Activated T-helper 17 cell treated with anti-CD3 and anti-CD28 coated beads, Interleukin-2, amount 50 U/mL, for 72 hours (primary cell): ENCODE measurements around the gene PRKRA. TPM values are rescaled to one million over a fixed set of nuclear protein-coding genes. Genes with fewer than 3 reads are reported as not detected.
"Not testable (repeated sequence)": the region's sequence is repeated elsewhere in the genome, so short reads cannot be mapped to it uniquely, and the experiment has no call there.

Source experiments
- ATAC-seq: fragments of 150-1000 bp; cut with Tn5 transposase; replicated peaks from 2 replicates; pipeline ENCODE4 v1.10.0; 2021; ENCODE audit warnings: mild to moderate bottlenecking, moderate library complexity
- H3K27ac Mint-ChIP-seq: one replicate; pipeline ENCODE4 v1.8.0; 2022; ENCODE audit warnings: mixed read lengths
- H3K27me3 Mint-ChIP-seq: one replicate; pipeline ENCODE4 v1.8.0; 2022; ENCODE audit warnings: mixed read lengths
- H3K36me3 Mint-ChIP-seq: one replicate; pipeline ENCODE4 v1.8.0; 2022; ENCODE audit warnings: low read depth, mild to moderate bottlenecking, mixed read lengths
- H3K4me1 Mint-ChIP-seq: one replicate; pipeline ENCODE4 v1.8.0; 2022; ENCODE audit warnings: mixed read lengths
- H3K4me3 Mint-ChIP-seq: one replicate; pipeline ENCODE4 v1.8.0; 2022; ENCODE audit warnings: mild to moderate bottlenecking, mixed read lengths
- H3K9me3 Mint-ChIP-seq: one replicate; pipeline ENCODE4 v1.8.0; 2022; ENCODE audit warnings: mixed read lengths
- total RNA-seq, 2 donors: library from RNA; stranded (reverse); gene quantifications; one replicate each; pipeline ENCODE4 v1.2.3, GENCODE V29; 2022

Gene PRKRA
- total RNA-seq, 2 donors from 2014 or later: 61.3 to 67.6 TPM

DNA sequence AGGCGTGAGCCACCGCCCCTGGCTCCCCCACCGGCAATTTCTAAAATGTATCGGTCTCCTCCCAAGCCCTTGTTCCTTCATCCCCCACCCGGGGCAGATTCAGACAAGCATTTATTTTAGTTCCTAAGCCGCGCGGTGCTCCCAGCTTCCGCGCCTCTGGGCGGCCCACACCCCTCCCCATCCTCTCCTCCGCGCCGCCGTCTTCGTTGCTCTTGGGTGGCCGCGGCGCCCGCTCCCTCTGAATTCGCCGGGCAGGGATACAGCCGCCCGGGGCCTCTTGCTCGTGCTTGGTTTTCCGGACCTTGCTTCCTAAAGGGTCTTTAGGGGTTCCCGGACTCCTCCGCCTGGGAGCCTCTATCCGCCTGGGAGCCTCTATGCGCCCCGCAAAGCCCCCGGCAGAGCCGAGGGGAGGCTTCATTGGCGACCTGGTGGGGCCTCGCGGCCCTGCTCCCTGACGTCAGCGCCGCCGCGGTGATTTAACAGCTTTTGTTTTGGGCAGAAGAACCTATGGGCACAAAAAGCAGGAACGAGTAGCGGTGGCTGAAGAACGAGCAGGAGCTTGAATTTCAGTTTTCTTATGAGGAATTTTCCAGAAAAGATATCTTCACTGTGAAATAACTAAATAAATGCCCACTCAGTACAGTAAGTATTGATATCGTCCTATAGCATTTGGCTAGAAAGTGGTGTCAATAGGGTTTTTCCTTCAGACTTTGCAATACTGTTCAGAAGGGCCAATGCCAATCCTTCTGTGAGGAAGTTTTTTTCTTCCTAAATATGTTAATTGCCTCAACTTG is 37.3 kb downstream of the PRKRA start:
- Mint-ChIP-seq H3K9me3 (no peaks in the 10 kb centered on the region), H3K4me1 (peaks cover 10% of the 10 kb centered on the region), H3K27ac (peak overlapping the region; percentile 95), H3K36me3 (no peaks in the 10 kb centered on the region), H3K4me3 (peak overlapping the region; percentile 91), H3K27me3 (no peaks in the 10 kb centered on the region)
- peak; percentile 85 for ATAC-seq

DNA sequence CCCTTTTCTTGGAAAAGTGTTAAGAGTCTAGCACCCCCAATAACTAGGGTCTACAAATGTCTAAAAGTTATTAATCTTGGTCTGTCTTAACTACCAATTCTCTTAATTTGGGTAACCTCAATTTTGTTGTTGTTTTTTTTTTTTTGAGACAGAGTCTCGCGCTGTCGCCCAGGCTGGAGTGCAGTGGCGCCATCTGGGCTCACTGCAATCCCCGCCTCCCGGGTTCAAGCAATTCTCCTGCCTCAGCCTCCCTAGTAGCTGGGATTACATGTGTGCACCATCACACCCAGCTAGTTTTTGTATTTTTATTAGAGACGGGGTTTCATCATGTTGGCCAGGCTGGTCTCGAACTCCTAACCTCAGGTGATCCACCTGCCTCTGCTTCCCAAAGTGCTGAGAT is 38.5 kb downstream of the PRKRA start:
- ATAC-seq, H3K27me3 Mint-ChIP-seq, H3K9me3 Mint-ChIP-seq, H3K36me3 Mint-ChIP-seq: not testable (repeated sequence)
- Mint-ChIP-seq H3K27ac (peak overlapping the region; percentile 95), H3K4me3 (peak overlapping the region; percentile 91), H3K4me1 (peaks cover 10% of the 10 kb centered on the region)

DNA sequence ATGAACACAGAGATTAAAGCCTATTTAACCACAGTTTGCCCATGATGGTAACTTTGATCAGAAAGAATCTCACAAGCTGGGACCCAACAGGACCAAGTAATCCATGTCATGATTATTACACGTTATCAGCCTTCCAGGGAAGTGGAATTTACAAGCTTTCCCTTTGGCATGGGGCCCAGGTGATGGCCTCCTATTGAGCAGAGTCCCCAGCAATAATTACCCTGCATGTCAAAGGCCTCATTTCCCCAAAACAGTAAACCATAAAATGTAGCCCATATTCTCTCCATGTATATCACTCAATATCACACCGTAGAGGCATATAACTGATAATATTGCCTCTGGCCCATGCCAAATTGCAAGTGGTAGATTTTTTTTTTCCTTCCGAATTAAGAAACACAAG is 38.9 kb downstream of the PRKRA start:
- Mint-ChIP-seq H3K36me3 (no peaks in the 10 kb centered on the region), H3K27me3 (no peaks in the 10 kb centered on the region), H3K4me1 (peaks cover 10% of the 10 kb centered on the region), H3K4me3 (no peak overlapping the region), H3K27ac (no peak overlapping the region), H3K9me3 (no peaks in the 10 kb centered on the region)
- ATAC-seq: no peak

DNA sequence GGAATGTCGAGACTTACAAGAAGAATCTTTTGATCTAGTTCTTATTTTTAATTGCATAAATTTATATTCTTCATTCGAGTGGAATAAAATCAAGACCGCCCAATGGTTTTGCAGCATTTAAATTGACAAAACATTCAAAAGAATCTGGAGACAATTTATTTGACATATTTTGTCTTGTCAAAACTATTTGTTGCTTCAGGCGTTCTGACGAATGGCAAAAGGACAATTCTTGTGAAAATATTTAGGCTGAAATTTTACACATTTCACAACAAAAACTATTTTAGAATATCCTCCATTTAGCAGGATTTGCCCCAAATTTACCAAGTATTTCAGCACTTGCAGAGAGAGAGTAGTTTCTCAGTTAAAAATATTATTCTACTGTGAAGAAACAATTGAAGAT is 41.7 kb downstream of the PRKRA start:
- no peaks in the 10 kb centered on the region for H3K9me3 Mint-ChIP-seq

DNA sequence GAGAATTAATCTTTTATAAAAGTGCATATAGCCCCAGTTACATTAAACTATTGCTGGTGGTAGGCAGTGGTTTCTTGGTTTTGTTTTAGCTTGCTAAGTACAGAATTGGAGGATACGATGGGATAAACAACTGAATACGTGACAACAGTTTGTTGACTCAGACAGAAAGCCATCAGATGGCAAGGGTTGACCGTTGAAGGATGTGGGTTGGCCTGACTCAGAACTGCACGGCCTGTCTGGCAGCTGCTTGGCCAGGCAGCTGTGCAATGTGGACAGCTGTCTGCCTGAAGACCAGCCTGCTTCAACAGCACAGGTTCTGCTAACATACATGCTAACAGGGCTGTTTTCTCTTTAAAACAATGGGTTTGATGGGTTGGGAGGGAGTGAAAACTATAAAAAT is 46.6 kb downstream of the PRKRA start:
- H3K9me3 Mint-ChIP-seq: no peaks in the 10 kb centered on the region
- H3K4me3 Mint-ChIP-seq: peak overlapping the region; percentile 57
- H3K36me3 Mint-ChIP-seq: no peaks in the 10 kb centered on the region
- peaks cover 3% of the 10 kb centered on the region for H3K27me3 Mint-ChIP-seq
- peak; percentile 96 for ATAC-seq
- peaks cover 14% of the 10 kb centered on the region for H3K4me1 Mint-ChIP-seq
- H3K27ac Mint-ChIP-seq: peak overlapping the region; percentile 88

More for the DNA sequence above, 41.7 kb downstream of the PRKRA start:
- no peak overlapping the region for H3K27ac Mint-ChIP-seq
- ATAC-seq: no peak
- H3K27me3 Mint-ChIP-seq: no peaks in the 10 kb centered on the region
- H3K4me3 Mint-ChIP-seq: no peak overlapping the region
- H3K36me3 Mint-ChIP-seq: no peaks in the 10 kb centered on the region
- peaks cover 7% of the 10 kb centered on the region for H3K4me1 Mint-ChIP-seq

DNA sequence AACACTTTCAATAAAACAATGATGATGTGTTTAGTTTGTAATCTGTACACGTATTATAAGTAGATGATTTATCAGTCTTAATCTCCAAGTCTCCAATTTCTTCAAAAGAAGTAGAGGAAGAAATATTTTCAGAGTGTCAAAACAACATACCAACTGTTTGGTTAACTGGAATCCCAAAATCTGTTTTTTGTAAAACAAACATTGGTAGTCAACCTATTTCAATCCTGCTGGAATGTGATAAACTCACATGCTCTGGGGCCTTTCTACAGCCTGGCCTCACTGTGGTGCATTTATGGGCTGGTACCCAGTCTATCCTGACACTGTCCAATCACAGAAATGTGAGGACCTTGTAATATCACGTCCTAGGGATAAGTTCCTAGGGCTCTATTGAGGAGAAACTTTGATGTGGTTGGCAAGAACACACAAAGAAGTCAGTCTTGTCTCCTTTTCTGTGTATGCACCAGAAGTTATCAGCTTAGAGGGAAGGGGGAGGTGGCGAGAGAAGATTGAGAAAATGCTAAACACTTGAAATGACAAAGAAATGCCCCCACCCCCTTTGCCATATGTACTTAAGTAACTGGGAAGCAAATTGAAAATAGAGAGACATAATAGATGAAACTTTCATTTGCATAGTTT is 47.2 kb downstream of the PRKRA start:
- Mint-ChIP-seq H3K27me3 (peaks cover 3% of the 10 kb centered on the region), H3K9me3 (no peaks in the 10 kb centered on the region), H3K27ac (peak overlapping the region; percentile 88), H3K4me1 (peaks cover 14% of the 10 kb centered on the region), H3K36me3 (no peaks in the 10 kb centered on the region), H3K4me3 (peak overlapping the region; percentile 57)
- peak; percentile 59 for ATAC-seq

DNA sequence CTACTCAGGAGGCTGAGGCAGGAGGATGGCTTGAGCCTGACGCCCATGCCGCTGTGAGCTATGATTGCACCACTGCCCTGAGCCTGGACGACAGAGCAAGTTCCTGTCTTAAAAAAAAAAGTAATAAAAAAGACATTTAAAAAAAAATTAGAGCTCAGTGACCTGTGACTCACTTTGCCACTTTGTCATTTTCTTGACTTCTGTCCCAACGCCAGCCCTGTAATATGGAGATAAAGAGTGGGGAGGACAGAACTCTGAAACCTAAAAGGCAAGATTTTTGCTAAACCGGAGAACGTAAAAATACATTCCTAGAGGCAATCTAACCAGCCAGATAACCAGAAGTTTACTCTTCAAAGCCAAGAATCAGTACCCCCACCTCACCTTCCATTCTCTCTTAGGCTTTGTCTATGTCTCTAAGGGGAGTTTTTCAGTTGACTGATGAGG is 49.0 kb downstream of the PRKRA start:
- no peaks in the 10 kb centered on the region for H3K9me3 Mint-ChIP-seq
- H3K4me3 Mint-ChIP-seq: no peak overlapping the region
- no peaks in the 10 kb centered on the region for H3K36me3 Mint-ChIP-seq
- no peak for ATAC-seq
- H3K4me1 Mint-ChIP-seq: peaks cover 14% of the 10 kb centered on the region
- H3K27ac Mint-ChIP-seq: no peak overlapping the region
- peaks cover 3% of the 10 kb centered on the region for H3K27me3 Mint-ChIP-seq

DNA sequence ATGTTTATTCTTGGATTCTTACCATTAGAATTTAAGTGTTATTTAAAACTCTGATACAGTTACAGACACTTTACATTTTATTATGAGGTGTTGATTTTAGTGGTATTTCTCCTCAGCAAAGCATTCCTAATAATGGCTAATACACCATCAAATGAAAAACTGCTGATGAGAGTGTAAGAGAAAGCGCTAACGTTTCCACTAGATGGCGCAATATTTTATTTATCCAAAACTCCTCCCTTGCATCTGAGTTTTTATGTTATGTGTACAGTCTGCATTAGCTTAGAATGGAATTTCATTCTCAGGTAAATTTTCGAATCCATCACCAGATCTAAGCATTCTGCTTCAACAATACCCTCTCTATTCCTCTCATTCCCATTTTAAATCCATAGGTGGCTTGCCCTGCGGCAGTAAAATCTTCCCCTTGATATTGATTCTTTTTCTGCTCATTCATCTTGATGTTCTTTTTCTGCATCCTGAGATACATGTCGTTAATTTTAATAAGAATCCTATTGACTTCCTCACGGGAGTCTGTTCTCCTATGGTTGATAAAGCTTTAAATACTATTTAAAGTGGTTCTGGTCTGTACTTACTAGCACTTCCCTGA is 53.9 kb downstream of the PRKRA start:
- Mint-ChIP-seq H3K27ac (no peak overlapping the region), H3K4me3 (no peak overlapping the region), H3K36me3 (no peaks in the 10 kb centered on the region), H3K4me1 (no peaks in the 10 kb centered on the region), H3K9me3 (no peaks in the 10 kb centered on the region), H3K27me3 (no peaks in the 10 kb centered on the region)
- ATAC-seq: peak; percentile 68

DNA sequence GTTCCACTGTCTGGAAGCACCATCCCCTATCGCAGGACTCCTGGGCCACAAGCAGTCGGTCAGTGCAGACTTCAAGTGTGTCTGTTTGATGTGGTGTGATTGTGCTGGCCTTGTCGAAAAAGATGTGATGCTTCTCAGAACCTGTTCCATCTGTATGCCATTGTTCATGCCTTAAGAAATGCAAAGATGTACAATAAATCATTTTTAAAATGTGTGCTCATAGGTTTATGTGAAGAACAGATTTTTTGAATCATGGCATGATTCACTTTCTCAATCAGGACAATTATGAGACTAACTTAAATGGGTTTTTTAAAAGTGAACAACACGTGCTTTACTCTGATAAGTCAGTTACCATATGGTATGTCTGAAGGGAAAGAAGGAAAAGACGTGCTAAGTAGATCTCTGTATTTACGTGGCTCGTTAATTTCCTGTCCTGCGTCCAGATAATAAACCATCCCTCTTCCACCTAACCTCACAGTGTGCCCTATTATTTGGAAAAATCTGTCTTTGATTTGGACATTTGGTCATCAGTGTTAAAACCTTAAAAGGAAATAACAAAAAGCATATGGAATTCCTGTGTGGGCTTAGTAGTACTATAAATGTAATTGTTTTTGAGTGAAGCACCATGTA is 54.9 kb downstream of the PRKRA start:
- no peaks in the 10 kb centered on the region for H3K4me1 Mint-ChIP-seq
- no peak overlapping the region for H3K4me3 Mint-ChIP-seq
- no peaks in the 10 kb centered on the region for H3K36me3 Mint-ChIP-seq
- no peaks in the 10 kb centered on the region for H3K27me3 Mint-ChIP-seq
- no peak overlapping the region for H3K27ac Mint-ChIP-seq
- H3K9me3 Mint-ChIP-seq: no peaks in the 10 kb centered on the region
- no peak for ATAC-seq

DNA sequence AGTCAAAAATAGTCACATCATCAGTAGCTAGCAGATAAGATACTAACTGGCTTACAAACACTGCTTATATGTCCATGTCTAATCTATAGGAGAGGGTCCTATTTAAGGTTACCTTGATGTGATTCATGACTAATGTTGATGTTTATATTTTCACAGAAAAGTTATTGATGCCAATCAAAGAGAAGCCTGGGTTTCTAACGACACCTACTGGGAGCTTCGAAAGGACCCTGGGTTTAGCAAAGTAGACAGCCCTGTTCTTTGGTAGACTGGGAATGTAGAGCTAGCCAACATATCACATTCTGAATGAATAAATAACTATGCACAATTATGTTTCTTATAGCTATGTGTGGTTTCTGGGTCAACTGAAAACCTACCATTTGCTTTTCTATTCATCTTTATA is 55.7 kb downstream of the PRKRA start:
- H3K4me3 Mint-ChIP-seq: no peak overlapping the region
- ATAC-seq: no peak
- no peak overlapping the region for H3K27ac Mint-ChIP-seq
- no peaks in the 10 kb centered on the region for H3K4me1 Mint-ChIP-seq
- H3K36me3 Mint-ChIP-seq: no peaks in the 10 kb centered on the region
- no peaks in the 10 kb centered on the region for H3K9me3 Mint-ChIP-seq
- H3K27me3 Mint-ChIP-seq: peaks cover 1% of the 10 kb centered on the region

DNA sequence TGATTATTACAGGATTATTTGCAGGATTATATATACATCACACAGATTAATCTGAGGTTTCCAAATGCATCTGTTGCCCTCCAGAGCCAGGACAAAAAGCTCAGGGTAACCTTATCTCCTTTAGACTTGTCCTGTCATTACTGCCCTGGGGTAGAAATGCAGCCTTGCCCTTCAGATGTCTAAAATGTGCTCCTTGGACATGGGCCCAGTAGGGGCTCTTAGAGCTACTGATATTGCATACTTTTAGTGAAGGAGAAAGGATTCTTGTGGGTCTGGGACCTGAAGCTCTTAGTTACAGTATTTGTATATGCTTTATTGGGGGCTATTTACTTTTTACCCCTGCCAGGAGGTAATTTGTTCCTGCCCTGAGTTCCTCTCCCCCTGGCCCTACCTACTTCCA is 56.1 kb downstream of the PRKRA start:
- no peak overlapping the region for H3K4me3 Mint-ChIP-seq
- no peaks in the 10 kb centered on the region for H3K36me3 Mint-ChIP-seq
- H3K27me3 Mint-ChIP-seq: peaks cover 3% of the 10 kb centered on the region
- no peaks in the 10 kb centered on the region for H3K4me1 Mint-ChIP-seq
- no peak for ATAC-seq
- no peaks in the 10 kb centered on the region for H3K9me3 Mint-ChIP-seq
- no peak overlapping the region for H3K27ac Mint-ChIP-seq

DNA sequence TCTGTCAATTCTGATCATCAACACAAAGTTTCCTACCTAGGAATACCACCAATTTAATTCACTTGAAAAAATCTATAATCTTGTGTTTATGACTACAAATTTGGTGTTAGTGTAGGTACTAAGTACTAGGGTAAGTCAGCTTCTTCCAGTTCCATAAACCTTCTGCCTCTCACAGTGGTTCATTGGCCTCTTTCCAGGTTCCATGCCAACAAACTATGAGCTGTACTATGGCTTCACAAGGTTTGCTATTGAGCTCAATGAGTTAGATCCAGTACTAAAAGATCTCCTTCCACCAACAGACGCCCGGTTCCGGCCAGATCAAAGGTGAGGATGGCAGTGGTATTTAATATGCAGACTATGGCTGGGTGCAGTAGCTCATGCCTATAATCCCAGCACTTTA is 58.8 kb downstream of the PRKRA start:
- no peak overlapping the region for H3K27ac Mint-ChIP-seq
- H3K27me3 Mint-ChIP-seq: peaks cover 3% of the 10 kb centered on the region
- no peaks in the 10 kb centered on the region for H3K4me1 Mint-ChIP-seq
- H3K4me3 Mint-ChIP-seq: no peak overlapping the region
- no peak for ATAC-seq
- no peaks in the 10 kb centered on the region for H3K9me3 Mint-ChIP-seq
- no peaks in the 10 kb centered on the region for H3K36me3 Mint-ChIP-seq

DNA sequence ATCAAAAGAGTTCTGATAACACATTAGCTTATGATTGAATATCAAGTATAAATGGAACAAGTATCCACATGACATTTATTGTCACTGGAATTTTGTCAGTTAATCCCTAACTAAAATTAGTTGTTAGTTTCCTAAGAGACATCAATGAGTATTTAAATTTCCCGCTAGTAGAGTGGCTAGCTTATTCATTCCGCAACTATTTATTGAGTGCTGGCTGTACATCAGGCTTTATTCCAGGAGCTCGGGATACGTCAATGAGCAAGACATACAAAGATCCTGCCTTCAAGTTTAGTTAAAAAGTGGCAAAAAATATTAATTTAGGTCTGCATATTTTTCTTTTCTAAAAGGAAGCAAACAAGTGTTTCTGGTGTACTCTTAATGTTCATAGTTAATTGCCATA is 59.3 kb downstream of the PRKRA start:
- no peaks in the 10 kb centered on the region for H3K36me3 Mint-ChIP-seq

DNA sequence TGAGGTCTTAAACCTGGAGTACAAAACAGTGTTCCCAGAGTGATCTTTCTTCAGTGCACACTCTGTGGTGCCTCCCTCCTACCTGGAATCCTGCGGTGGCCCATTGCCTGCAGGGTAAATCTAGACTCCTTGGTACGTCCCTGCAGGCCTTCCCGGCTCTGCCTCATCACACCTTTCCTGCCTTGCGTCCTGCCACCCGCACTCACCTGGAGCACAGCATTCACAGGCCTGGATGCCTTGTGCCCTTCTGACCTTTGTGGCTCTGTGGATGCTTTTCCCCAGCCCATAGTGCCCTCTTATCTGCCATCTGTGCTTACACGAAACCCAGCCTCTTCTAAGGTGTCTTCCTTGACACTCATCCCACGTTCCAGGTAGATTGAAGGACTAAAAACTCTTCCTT is 62.7 kb downstream of the PRKRA start:
- Mint-ChIP-seq H3K36me3 (no peaks in the 10 kb centered on the region), H3K9me3 (no peaks in the 10 kb centered on the region), H3K27me3 (peaks cover 3% of the 10 kb centered on the region), H3K4me3 (no peak overlapping the region), H3K4me1 (no peaks in the 10 kb centered on the region), H3K27ac (no peak overlapping the region)
- ATAC-seq: no peak

More for the DNA sequence above, 59.3 kb downstream of the PRKRA start:
- H3K9me3 Mint-ChIP-seq: no peaks in the 10 kb centered on the region
- no peak for ATAC-seq
- H3K4me3 Mint-ChIP-seq: no peak overlapping the region
- no peaks in the 10 kb centered on the region for H3K4me1 Mint-ChIP-seq
- no peak overlapping the region for H3K27ac Mint-ChIP-seq
- peaks cover 3% of the 10 kb centered on the region for H3K27me3 Mint-ChIP-seq
